Epidermal melanocyte (primary cell): ENCODE measurements around the gene MT1A.

Experiments used
- DNase-seq: peaks from one replicate; pipeline ENCODE4 v3.0.0; 2011; ENCODE audit warnings: low spot score; ENCODE audit not compliant: insufficient read length

The MT1A gene

DNA sequence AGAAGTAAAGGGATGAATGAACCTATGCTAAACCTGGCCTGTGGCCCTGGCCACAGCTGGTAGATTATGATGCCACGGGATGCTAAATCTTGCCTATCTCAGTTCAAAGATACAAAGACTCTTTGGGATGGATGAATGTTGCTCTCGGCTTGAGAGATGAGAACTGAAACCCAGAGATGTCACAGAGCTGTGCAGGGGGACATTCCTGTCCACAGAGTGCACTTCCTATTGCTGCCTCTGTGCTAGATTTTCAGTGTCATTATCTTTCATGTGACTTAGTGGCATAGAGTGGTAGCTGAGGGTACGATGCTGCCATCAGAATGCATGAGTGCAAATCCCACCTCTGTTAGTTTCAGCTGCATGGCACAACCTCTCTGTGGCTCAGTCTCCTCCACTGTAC, 8.3 kb upstream of the MT1A start:
- DNase-seq = no peak

DNA sequence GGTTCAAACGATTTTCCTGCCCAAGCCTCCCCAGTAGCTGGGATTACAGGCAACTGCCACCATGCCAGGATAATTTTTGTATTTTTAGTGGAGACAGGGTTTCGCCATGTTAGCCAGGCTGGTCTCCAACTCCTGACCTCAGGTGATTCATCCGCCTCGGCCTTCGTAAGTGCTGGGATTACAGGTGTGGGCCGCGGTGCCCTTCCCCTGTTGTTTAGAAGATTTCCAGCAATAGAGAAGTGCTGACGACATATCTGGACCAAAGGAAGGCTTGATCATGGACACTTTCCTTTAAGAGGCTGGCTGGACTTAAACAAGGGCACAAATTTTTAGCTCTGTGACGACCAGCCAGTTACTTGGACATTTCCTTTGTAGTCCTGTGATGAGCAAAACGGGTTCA, 7.3 kb upstream of the MT1A start:
- no peak for DNase-seq

DNA sequence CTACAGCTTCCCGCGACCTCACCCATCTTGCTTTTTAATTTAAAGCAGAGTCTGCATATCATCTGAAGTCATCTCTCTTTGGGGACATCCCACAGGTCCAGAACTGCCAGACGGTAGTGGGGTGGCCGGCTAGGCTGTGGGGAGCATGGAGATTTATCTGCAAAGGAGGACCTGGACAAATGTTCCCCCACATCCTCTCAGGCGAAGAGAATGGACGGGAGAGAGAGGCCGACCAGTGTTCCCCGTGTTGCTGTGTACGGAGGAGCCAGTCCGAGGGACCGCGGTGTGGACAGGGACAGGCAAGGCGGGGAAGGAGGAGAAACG, 6.7 kb upstream of the MT1A start:
- no peak for DNase-seq

DNA sequence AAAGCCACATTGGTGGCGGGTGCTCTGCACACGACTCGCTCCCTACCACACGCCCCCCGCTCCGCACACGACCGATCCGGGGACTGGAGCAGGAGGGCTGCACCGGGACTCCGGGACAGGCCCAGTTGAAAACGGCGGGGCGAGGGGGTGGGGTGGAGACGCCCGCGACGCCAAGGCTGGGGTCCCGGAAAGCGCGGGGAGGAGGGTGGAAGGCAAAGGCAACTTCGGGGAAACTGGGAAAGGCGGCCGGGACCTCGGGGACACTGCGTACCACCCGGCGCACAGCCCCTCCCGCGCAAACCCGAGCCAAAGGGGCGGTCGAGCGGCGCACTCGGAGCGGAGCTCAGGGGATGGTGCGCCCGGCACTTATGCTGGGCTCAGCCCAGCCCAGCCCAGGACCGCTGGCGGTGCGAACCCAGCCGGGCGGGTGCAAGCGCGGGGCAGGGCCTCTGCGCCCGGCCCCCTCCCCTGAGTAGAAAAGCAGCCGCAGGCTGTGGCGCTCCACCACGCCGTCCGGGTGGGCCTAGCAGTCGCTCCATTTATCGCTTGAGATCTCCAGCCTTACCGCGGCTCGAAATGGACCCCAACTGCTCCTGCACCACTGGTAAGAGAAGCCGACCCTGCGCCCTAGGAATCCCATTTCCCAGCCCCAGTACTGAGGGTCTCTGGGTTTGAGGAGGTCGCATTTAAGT, 6.2 kb upstream of the MT1A start, which contains the start of gene MT1M:
TSS of gene MT1M (plus strand) at position 504 of the 692 bp plus-strand sequence. CDS start at position 577, 73 bp downstream.
- DNase-seq = no peak

DNA sequence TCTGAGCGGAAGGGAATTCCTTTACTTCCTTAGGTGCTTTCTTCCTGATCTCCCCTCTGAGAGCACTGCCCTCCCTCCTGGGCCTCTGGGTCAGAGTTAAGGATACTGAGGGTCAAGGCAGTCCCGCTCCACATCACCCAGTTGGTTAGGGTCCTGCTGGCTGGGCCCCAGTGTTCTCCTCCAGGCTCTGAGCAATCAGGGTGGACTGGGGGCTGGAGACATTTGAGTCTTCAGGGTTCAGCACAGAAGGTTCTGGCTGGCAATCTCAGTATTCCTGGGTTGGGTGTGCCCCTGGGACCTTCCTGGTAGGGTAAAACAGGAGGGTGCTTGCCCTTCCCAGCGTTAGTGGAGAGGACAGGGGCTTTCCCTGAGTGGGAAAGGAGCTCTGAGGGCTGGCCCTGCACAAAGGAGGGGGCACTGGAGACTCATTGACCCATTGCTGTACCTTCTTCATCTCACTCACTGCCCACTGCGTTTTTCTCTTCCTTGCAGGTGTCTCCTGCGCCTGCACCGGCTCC, 5.6 kb upstream of the MT1A start:
- no peak for DNase-seq

DNA sequence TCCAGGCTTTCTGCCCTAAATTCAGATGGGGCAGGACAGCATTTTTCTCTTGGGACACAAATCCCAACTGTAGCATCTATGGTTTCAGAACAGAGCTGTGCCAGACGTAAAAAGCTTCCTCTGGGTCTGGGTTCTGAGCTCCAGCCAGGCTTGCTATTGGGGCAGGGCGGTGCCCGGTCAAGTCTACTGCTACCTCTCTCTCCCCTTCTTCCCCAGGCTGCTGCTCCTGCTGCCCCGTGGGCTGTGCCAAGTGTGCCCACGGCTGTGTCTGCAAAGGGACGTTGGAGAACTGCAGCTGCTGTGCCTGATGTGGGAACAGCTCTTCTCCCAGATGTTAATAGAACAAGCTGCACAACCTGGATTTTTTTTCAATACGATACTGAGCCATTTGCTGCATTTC, 4.9 kb upstream of the MT1A start:
- DNase-seq = no peak

DNA sequence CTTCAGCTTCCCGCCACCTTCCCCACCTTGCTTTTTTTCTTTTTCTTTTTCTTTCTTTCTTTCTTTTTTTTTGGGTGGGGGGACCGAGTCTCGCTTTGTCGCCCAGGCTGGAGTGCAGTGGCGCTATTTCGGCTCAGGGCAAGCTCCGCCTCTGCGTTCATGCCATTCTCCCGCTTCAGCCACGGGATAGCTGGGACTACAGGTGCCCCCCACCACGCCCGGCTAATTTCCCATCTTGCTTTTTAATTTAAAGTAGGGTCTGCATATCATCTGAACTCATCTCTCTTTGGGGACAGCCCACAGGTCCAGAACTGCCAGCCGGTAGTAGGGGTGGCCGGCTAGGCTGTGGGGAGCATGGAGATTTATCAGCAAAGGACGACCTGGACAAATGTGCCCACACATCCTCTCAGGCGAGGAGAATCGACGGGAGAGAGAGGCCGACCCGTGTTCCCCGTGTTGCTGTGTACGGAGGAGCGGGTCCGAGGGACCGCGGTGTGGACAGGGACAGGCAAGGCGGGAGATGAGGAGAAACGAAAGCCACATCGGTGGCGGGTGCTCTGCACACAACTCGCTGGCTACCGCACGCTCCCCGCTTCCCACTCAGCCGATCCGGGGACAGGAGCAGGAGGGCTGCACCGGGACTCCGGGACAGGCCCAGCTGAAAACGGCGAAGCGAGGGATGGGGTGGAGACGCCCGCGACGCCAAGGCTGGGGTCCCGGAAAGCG, 3.6 kb upstream of the MT1A start:
- DNase-seq = no peak

DNA sequence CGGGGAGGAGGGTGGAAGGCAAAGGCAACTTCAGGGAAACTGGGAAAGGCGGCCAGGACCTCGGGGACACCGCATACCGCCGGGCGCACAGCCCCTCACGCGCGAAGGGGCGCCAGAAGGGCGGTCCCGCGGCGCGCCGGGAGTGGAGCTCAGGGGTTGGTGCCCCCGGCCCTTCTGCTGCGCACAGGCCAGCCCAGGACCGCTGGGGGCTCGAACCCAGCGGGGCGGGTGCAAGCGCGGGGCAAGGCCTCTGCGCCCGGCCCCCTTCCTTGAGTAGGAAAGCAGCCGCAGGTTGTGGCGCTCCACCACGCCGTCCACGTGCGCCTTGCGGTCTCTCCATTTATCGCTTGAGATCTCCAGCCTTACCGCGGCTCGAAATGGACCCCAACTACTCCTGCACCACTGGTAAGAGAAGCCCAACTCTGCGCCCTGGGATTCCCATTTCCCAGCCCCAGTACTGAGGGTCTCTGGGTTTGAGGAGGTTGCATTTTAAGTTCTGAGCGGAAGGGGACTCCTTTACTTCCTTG, 3.0 kb upstream of the MT1A start:
- no peak for DNase-seq

DNA sequence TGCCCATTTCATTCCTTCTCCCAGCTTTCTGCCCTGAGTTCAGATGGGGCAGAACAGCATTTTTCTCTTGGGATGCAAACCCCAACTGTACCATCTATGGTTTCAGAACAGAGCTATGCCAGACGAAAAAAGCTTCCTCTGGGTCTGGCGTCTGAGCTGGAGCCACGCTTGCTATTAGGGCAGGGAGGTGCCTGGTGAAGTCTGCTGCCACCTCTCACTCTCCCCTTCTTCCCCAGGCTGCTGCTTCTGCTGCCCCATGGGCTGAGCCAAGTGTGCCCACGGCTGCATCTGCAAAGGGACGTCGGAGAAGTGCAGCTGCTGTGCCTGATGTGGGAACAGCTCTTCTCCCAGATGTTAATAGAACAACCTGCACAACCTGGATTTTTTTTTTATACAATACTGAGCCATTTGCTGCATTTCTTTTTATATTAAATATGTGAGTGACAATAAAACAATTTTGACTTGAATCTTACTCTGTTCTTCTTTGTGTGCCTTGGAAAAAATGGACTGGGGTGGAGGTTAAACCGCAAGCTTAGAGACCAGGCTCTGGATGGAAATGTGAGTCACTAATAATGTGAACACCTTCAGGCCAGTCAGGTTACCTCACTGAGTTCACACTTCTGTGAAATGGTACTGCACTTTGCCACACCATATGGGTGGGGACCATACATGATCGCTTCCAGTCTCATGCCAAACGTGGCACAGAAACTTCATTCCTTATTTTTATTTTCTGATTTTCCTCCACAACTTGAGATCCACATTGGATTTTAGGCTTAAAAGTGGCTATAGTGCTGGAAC, 1.7 kb upstream of the MT1A start:
- no peak for DNase-seq

DNA sequence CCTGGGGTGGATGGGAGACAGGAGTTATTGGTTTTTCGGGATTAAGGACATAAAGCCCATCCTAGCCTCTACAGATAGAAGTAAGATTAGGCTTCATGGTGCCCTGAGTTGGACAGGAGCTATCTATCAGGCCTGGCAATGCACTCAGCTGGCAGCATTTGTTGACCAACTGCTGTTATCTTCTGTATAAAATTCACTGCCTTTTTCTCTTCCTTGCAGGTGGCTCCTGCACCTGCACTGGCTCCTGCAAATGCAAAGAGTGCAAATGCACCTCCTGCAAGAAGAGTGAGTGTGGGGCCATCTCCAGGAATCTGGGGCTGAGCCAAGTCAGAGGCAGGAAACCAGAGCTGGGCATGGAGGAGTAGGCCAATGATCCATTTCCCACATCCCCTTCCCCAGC, 579 bp downstream of the MT1A start:
- no peak for DNase-seq

DNA sequence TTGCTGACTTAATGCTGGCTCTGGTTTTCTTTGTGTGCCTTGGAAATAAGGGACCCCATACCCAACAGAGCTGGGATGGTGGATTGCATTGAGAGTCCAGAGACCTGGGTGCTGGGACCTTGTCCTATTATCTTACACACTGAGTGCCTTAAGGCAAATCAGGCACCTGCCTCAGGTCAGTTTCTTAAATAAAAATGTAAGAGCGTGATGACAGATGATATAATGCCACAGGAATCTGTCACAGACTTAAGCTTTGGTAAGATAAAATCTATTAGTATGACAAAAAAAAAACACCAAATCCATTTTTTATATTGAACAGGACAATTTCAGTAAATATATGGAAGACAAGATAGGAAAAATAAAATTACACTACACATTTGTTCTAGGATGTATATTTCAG, 1.6 kb downstream of the MT1A start:
- no peak for DNase-seq

DNA sequence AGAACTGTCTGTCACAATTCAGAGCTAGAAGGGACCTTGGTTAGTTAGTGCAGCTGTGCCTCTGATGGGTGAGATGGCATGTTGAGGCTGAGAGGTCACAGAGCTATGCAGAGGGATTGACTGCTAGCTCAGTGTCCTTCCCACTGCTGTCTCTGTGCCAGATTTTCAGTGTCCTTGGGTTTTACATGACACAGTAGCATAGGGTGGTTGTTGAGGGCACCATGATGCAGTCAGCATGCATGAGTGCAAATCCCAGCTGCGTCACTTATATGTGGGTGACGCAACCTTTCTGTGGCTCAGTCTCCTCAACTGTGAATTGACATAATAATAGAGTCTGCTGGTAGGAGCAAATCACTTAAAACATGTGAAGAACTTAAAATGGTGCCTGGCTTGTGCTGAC, 2.7 kb downstream of the MT1A start:
- no peak for DNase-seq

DNA sequence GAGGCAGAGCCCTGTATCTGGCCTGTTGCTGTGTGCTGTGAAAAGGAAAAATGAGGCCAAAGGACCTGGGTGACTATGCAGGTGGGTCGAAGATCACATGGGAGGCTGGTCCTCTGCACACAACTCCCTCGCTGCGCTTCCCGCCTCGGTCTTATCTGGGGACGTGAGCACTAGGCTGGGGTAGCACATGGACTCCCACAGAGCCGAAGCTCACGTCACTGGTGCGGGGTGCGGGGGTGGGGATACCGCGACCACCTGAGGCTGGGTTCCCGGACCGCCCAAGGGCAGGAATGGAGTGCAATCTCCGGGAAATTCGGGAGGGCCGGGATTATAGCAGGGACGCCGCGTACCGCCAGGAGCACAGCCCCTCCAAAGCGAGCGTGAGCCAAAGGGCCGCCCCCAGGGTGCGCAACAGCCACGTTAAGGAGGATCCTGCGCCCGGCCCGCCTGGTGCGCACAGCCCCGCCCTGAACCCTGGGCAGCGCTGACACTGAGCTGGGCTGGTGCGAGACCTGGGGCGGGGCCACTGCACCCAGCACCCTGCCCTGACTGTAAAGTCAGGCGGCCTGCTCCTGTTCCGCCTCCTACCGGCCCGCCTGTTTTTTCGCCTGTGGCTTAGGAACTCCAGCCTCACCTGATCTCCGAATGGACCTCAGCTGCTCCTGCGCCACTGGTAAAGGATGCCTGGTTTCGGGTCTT, 4.8 kb downstream of the MT1A start:
- DNase-seq = no peak

DNA sequence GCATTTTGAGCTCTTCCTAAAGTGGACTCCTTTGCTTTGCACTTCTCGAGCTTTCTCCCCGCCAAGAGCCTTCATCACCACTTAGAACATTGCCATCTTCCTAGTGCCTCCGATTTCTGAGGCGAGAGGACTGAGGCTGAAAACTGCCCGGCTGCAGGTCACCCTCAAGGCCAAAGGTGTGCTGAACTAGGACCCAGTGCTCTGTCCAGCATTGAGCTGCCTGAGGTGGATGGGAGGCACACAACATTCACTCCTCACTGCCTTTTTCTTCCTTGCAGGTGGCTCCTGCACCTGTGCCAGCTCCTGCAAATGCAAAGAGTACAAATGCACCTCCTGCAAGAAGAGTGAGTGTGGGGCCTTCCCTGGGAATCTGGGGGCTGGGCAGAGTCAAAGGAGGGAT, 5.4 kb downstream of the MT1A start:
- no peak for DNase-seq

DNA sequence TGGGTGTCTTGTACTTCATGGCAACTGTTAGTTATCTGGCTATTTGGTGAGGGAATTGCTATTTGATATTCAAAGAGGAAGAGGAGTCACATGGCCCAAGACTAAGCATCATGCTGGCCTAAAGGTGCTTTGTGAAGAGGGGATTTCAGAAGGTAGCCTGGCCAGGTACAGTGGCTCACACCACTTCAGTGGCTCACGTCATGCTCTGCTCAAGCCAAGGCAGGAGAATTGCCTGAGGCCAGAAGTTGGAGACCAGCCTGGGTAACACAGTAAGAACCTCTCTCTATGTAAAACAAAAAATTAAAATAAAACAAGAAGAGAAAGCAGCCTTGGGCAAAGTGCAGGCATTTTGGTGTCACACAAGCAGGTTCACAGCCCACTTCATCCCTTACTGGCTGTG, 6.8 kb downstream of the MT1A start:
- DNase-seq = no peak

DNA sequence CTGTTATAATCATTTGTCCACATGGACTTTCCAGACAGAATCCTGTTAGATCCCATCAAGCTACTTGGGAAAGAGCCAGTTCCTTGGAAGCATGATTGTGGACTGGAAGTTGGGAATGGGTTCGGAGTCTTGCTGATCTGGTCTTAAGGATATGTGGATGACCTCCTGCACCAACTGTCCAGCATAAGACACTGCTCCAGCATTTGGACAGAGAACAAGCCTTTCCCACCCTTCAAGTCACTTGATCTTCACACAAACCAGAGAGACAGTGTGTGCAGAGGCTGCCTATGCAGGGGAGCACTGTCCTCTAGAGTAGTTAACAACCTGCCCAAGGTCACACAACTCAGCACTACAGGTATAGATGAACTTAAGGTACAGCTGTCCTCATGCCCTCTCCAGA, 7.4 kb downstream of the MT1A start:
- DNase-seq = no peak

DNA sequence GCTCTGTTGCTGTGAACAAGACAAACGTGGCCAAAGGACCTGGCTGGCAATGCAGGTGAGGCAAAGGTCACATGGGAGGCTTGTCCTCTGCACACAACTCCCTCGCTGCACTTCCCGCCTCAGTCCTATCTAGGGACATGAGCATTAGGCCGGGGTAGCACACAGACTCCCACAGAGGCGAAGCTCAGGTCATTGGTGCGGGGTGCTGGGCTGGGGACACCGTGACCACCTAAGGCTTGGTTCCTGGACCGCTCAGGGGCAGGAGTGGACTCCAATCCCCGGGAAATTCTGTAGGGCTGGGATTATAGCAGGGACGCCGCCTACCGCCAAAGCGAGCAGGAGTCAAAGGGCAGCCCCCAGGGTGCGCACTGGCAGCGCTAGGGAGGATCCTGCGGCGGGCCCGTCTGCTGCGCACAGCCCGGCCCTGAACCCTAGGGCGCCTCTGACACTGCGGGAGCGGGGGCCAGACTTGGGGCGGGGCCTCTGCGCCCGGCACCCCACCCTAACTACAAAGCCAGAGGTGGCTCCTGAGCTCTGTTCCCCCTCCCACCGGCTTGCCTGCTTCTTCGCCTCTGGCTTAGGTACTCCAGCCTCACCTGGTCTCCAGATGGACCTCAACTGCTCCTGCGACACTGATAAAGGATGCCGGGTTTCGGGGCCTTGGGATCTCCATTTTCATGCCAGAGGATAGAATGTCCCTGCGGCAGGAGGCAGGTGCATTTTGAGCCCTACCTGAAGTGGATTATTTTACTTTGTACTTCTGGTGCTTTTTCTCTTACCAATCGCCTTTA, 9.4 kb downstream of the MT1A start:
- DNase-seq = no peak

DNA sequence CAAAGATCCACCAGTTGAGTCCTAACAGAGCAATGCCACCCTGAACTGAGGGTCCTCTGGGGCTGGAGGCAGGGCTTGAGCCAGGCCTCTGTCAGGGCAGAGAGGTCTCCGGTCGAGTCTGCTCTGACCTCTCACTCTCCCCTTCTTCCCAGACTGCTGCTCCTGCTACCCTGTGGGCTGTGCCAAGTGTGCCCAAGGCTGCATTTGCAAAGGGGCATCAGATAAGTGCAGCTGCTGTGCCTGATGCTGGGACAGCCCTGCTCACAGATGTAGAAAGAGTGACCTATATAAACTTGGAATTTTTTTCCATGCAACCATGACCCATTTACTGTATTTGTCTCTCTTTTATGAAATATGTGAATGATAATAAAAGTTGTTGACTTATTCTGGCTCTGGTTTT, 10.8 kb downstream of the MT1A start:
- no peak for DNase-seq

DNA sequence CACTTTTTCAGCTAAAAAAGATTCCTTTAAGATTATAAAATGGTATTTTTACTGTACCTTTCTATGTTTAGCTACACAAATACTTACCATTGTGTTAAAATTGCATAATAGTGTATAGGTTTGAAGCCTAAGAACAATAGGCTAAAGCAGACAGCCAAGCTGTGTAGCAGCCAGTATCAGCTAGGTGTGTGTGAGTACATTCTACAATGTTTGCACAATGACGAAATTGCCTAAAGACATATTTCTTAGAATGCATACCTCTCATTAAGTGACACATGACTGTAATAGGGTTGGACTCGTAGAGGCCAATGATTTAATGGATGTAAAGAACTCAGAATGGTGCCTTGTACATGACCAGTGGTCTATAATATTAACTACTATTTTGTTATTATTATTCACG, 11.4 kb downstream of the MT1A start:
- DNase-seq = no peak

DNA sequence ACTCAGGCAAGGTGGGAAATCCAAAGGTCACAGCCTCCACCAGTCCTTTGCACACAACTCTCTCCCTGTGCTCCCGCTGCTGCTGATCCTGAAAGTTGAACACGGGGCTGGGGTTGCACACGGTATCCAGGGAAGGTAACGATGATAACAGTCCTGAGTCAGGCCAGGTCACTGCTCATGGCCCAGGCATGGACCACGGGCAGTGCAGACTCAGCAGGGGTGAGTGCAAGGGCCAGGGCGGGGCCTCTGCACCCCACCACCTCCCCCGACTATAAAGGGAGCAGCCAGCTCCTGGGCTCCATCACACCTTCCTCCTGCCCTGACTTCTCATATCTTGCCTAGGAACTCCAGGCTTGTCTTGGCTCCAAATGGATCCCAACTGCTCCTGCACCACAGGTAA, 13.1 kb downstream of the MT1A start, which contains the start of gene MT1B:
TSS of gene MT1B (plus strand) at position 301 of the 400 bp plus-strand sequence. CDS start at position 369, 68 bp downstream.
- DNase-seq = no peak

DNA sequence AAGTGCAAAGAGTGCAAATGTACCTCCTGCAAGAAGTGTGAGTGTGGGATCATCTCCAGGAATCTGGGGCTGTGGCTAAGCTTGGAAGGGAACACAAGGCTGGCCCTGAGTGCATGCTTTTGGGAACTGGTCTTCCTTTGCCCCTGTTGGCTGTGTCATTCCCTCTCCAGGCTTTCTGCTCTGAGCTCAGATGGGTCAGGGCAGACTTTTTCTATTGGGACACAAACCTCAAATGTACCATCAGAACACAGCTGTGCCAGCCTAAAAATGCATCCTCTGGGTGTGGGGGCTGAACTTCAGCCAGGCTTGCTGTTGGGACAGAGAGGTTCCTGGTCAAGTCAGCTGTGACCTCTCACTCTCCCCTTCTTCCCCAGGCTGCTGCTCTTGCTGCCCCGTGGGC, 14.1 kb downstream of the MT1A start:
- DNase-seq = no peak
